ENCODE data around the gene PLEKHO2. TPM values are rescaled to one million over a fixed set of nuclear protein-coding genes. Genes with fewer than 3 reads are reported as not detected.
"Not testable (repeated sequence)": the region's sequence is repeated elsewhere in the genome, so short reads cannot be mapped to it uniquely, and the experiment has no call there.

The PLEKHO2 gene
- total and polyA plus RNA-seq, 10 of the 15 experiments (the other 5 are each of a cell fraction or from before 2014, with no cell fraction given) = 1.4 to 25.6 (median 20.5) TPM

GRCh38 chr15:64792282-64792681 lies 49.4 kb upstream of the PLEKHO2 start (continued):
- no peak for TF ChIP-seq BCLAF1 (IDR thresholded peaks at IDR 0.05)

DNA sequence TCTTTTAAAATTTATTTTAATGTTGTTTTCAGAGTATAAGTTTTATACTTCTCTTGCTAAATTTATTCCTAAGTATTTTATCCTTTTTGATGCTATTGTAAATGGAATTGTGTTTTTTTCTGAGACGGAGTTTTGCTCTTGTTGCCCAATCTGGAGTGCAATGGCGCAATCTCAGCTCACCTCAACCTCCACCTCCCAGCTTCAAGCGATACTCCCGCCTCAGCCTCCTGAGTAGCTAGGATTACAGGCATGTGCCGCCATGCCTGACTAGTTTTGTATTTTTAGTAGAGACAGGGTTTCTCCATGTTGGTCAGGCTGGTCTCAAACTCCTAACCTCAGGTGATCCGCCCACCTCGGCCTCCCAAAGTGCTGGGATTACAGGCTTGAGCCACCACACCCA lies 46.4 kb upstream of the PLEKHO2 start:
- H3K9me3 ChIP-seq (replicated peaks; ENCODE audit: control insufficient read depth, insufficient read depth, low read length); H3K9ac ChIP-seq (ENCODE audit: control insufficient read depth, insufficient read depth, low read length); H3K4me3 ChIP-seq; H3K4me2 ChIP-seq (ENCODE audit: control insufficient read depth, insufficient read depth); FAIRE-seq; ATAC-seq; H3K79me2 ChIP-seq (ENCODE audit: control insufficient read depth, insufficient read depth, low read length); H4K20me1 ChIP-seq (ENCODE audit: control insufficient read depth, insufficient read depth); H3K36me3 ChIP-seq (ENCODE audit: control insufficient read depth in 2 of 2, insufficient read depth in 2 of 2, low read length in 1 of 2); in situ Hi-C loops (cut with MboI); H2AFZ ChIP-seq (ENCODE audit: control insufficient read depth, low read depth, low read length); POLR2A ChIA-PET; H3K27ac ChIP-seq (ENCODE audit: control insufficient read depth, insufficient read depth); BruUV-seq (replicated peaks); H3K4me1 ChIP-seq (ENCODE audit: control insufficient read depth, insufficient read depth, low read length); intact Hi-C loops (cut with micrococcal nuclease; ENCODE audit: unreplicated experiment); DNase-seq (ENCODE audit: low read depth, low spot score); H3K27me3 ChIP-seq (replicated peaks in 1 of 2; ENCODE audit: control insufficient read depth in 2 of 2, insufficient read depth in 2 of 2, low read length in 1 of 2): not testable (repeated sequence)
- ChIA-PET CTCF (interaction anchor here (0.7 to 2.4 kb wide), 4 partner anchors 11 to 615 kb away, joined by 3 to 9 read pairs (median 4); no protein-coding TSS in a partner anchor), SMC1A (ENCODE audit: uncharacterized antibody, unreplicated experiment) (interaction anchor here (0.7 to 0.9 kb wide), 2 partner anchors 43 to 109 kb away, joined by 3 to 4 read pairs; no protein-coding TSS in a partner anchor), RAD21 (ENCODE audit: unreplicated experiment) (interaction anchor here (1.1 kb wide), 1 partner anchor 16 kb away, joined by 3 read pairs; no protein-coding TSS in a partner anchor)
- 83% methylated on average over 7 of the region's 7 CpGs for WGBS (ENCODE audit: insufficient coverage, insufficient replicate concordance, low lambda C conversion rate, missing lambda C conversion rate)

DNA sequence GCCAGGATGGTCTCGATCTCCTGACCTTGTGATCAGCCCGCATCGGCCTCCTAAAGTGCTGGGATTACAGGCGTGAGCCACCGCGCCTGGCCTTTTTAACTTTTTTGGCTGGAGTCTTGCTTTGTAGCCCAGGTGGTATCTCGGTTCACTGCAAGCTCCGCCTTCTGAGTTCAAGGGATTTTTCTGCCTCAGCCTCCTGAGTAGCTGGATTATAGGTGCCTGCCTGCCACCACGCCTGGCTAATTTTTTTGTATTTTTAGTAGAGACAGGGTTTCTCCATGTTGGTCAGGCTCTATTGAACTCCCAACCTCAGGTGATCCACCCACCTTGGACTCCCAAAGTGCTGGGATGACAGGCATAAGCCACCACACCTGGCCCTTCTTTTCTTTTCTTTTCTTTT lies 45.8 kb upstream of the PLEKHO2 start:
- H3K4me1 ChIP-seq (ENCODE audit: control insufficient read depth, insufficient read depth, low read length); ATAC-seq; H3K79me2 ChIP-seq (ENCODE audit: control insufficient read depth, insufficient read depth, low read length); FAIRE-seq; intact Hi-C loops (cut with micrococcal nuclease; ENCODE audit: unreplicated experiment); H3K27ac ChIP-seq (ENCODE audit: control insufficient read depth, insufficient read depth); H3K9me3 ChIP-seq (replicated peaks; ENCODE audit: control insufficient read depth, insufficient read depth, low read length); H2AFZ ChIP-seq (ENCODE audit: control insufficient read depth, low read depth, low read length); DNase-seq (ENCODE audit: low read depth, low spot score); H3K4me2 ChIP-seq (ENCODE audit: control insufficient read depth, insufficient read depth); BruUV-seq (replicated peaks); H3K27me3 ChIP-seq (replicated peaks in 1 of 2; ENCODE audit: control insufficient read depth in 2 of 2, insufficient read depth in 2 of 2, low read length in 1 of 2); H3K36me3 ChIP-seq (ENCODE audit: control insufficient read depth in 2 of 2, insufficient read depth in 2 of 2, low read length in 1 of 2); in situ Hi-C loops (cut with MboI); H4K20me1 ChIP-seq (ENCODE audit: control insufficient read depth, insufficient read depth); H3K4me3 ChIP-seq; H3K9ac ChIP-seq (ENCODE audit: control insufficient read depth, insufficient read depth, low read length): not testable (repeated sequence)
- ChIA-PET SMC1A (ENCODE audit: uncharacterized antibody, unreplicated experiment) (interaction anchor here (0.7 to 0.9 kb wide), 2 partner anchors 42 to 110 kb away, joined by 3 to 4 read pairs; no protein-coding TSS in a partner anchor), POLR2A (interaction anchor here (0.7 kb wide), 1 partner anchor 1368 kb away, joined by 3 read pairs; no protein-coding TSS in a partner anchor), RAD21 (ENCODE audit: unreplicated experiment) (interaction anchor here (1.1 kb wide), 1 partner anchor 15 kb away, joined by 3 read pairs; no protein-coding TSS in a partner anchor), CTCF (interaction anchor here (1.5 to 2.4 kb wide), 2 partner anchors 14 to 56 kb away, joined by 4 to 9 read pairs; no protein-coding TSS in a partner anchor)
- WGBS (ENCODE audit: insufficient coverage, insufficient replicate concordance, low lambda C conversion rate, missing lambda C conversion rate) = 44% methylated on average over 9 of the region's 9 CpGs

DNA sequence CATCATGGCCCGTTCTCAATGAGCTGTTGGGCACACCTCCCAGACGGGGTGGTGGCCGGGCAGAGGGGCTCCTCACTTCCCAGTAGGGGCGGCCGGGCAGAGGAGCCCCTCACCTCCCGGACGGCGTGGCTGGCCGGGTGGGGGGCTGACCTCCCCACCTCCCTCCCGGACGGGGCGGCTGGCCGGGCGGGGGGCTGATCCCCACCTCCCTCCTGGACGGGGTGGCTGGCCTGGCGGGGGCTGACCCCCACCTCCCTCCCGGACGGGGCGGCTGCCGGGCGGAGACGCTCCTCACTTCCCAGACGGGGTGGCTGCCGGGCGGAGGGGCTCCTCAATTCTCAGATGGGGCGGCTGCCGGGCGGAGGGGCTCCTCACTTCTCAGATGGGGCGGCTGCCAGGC lies 42.8 kb upstream of the PLEKHO2 start:
- RAD21 ChIA-PET (ENCODE audit: unreplicated experiment) = not testable (repeated sequence)

More for the DNA sequence above, 42.8 kb upstream of the PLEKHO2 start:
- H3K4me2 ChIP-seq (ENCODE audit: control insufficient read depth, insufficient read depth); ATAC-seq; H3K27me3 ChIP-seq (replicated peaks in 1 of 2; ENCODE audit: control insufficient read depth in 2 of 2, insufficient read depth in 2 of 2, low read length in 1 of 2); H3K9me3 ChIP-seq (replicated peaks; ENCODE audit: control insufficient read depth, insufficient read depth, low read length); BruUV-seq (replicated peaks); CTCF ChIA-PET; H3K4me3 ChIP-seq; intact Hi-C loops (cut with micrococcal nuclease; ENCODE audit: unreplicated experiment); H3K27ac ChIP-seq (ENCODE audit: control insufficient read depth, insufficient read depth); H3K36me3 ChIP-seq (ENCODE audit: control insufficient read depth in 2 of 2, insufficient read depth in 2 of 2, low read length in 1 of 2); in situ Hi-C loops (cut with MboI); H3K9ac ChIP-seq (ENCODE audit: control insufficient read depth, insufficient read depth, low read length); H3K79me2 ChIP-seq (ENCODE audit: control insufficient read depth, insufficient read depth, low read length); H2AFZ ChIP-seq (ENCODE audit: control insufficient read depth, low read depth, low read length); H4K20me1 ChIP-seq (ENCODE audit: control insufficient read depth, insufficient read depth); H3K4me1 ChIP-seq (ENCODE audit: control insufficient read depth, insufficient read depth, low read length); POLR2A ChIA-PET; DNase-seq (ENCODE audit: low read depth, low spot score); FAIRE-seq; SMC1A ChIA-PET (ENCODE audit: uncharacterized antibody, unreplicated experiment): not testable (repeated sequence)
- WGBS (ENCODE audit: insufficient coverage, insufficient replicate concordance, low lambda C conversion rate, missing lambda C conversion rate) = 100% methylated on average over 3 of the region's 29 CpGs
